Stimulated activated CD4-positive, alpha-beta T cell treated with anti-CD3 and anti-CD28 coated beads, Interleukin-12 subunit alpha, Interleukin-12 subunit beta, amount 100 ng/mL, for 4 hours (primary cell): ENCODE data around the gene NTN1.
"Not testable (repeated sequence)": the region's sequence is repeated elsewhere in the genome, so short reads cannot be mapped to it uniquely, and the experiment has no call there.

ENCODE experiments used
- DNase-seq: peaks from one replicate; pipeline ENCODE4 v3.0.0-alpha.2; 2020

The NTN1 gene

GRCh38 chr17:9257630-9257965 is 236.3 kb downstream of the NTN1 start:
- not testable (repeated sequence) for DNase-seq

- DNase-seq = no peak
Measured at GRCh38 chr17:9258115-9259015, 237.1 kb downstream of the NTN1 start.

- no peak for DNase-seq
Measured at GRCh38 chr17:9259419-9259818, 238.1 kb downstream of the NTN1 start.

- no peak for DNase-seq
Measured at GRCh38 chr17:9261081-9262012, 240.0 kb downstream of the NTN1 start.

GRCh38 chr17:9266031-9266680 is 244.8 kb downstream of the NTN1 start:
- DNase-seq = no peak

- no peak for DNase-seq
Measured at GRCh38 chr17:9266697-9267117, 245.4 kb downstream of the NTN1 start.

- no peak for DNase-seq
Measured at GRCh38 chr17:9268546-9268945, 247.2 kb downstream of the NTN1 start.

GRCh38 chr17:9269350-9270035 is 248.2 kb downstream of the NTN1 start:
- DNase-seq = no peak

- no peak for DNase-seq
Measured at GRCh38 chr17:9270921-9271320, 249.6 kb downstream of the NTN1 start.

GRCh38 chr17:9271989-9272388 is 250.7 kb downstream of the NTN1 start:
- DNase-seq = no peak

- DNase-seq = no peak
Measured at GRCh38 chr17:9272501-9273200, 251.3 kb downstream of the NTN1 start.

GRCh38 chr17:9273428-9274391 is 252.4 kb downstream of the NTN1 start:
- DNase-seq = peak; percentile 16

GRCh38 chr17:9274973-9275372 is 253.7 kb downstream of the NTN1 start:
- no peak for DNase-seq

GRCh38 chr17:9279893-9280292 is 258.6 kb downstream of the NTN1 start:
- no peak for DNase-seq

GRCh38 chr17:9283909-9284308 is 262.6 kb downstream of the NTN1 start:
- DNase-seq = no peak

- no peak for DNase-seq
Measured at GRCh38 chr17:9284884-9285283, 263.6 kb downstream of the NTN1 start.

GRCh38 chr17:9285602-9286427 is 264.5 kb downstream of the NTN1 start:
- DNase-seq = no peak

GRCh38 chr17:9286434-9286833 is 265.1 kb downstream of the NTN1 start:
- no peak for DNase-seq

GRCh38 chr17:9287306-9287705 is 266.0 kb downstream of the NTN1 start:
- DNase-seq = no peak

- DNase-seq = peak; percentile 28
Measured at GRCh38 chr17:9290226-9290613, 268.9 kb downstream of the NTN1 start.
